Panc1 (cell line): ENCODE results near the gene VRK3. TPM values are rescaled to one million over a fixed set of nuclear protein-coding genes. Genes with fewer than 3 reads are reported as not detected.

Source experiments
- ATAC-seq: fragments of 200-7000 bp; cut with Tn5 transposase; 2 replicates; pipeline ENCODE4 v1.9.1; 2020; ENCODE audit warnings: mild to moderate bottlenecking, moderate library complexity
- BruUV-seq: library from RNA; stranded (reverse); fragments of 400-500 nt; replicated peaks from 2 replicates; lab custom pipeline; 2021; lab: Mats Ljungman, UMichigan
- CTCF ChIA-PET: fragments of 300-600 bp; sonication (Branson Sonifier 250); formaldehyde crosslinking; loops from one replicate; lab custom pipeline; 2022; ENCODE audit warnings: antibody characterized with exemption; lab: Charles Lee
- POLR2A ChIA-PET: fragments of 300-600 bp; sonication (Branson Sonifier 250); formaldehyde crosslinking; loops from one replicate; lab custom pipeline; 2022; ENCODE audit warnings: antibody characterized with exemption; lab: Charles Lee
- DNase-seq: peaks from one replicate; pipeline ENCODE4 v3.0.0-alpha.2; 2010; ENCODE audit warnings: low read depth, low spot score
- H3K27ac ChIP-seq: 2 replicates; pipeline ENCODE4 v1.5.1; 2011; ENCODE audit warnings: mild to moderate bottlenecking, low read length, inconsistent platforms
- H3K27me3 ChIP-seq: fragments of 200-500 bp; sonication (Bioruptor generic); 2 replicates; pipeline ENCODE4 v1.6.0; 2014; ENCODE audit warnings: low read length, inconsistent platforms; ENCODE audit not compliant: control insufficient read depth, insufficient read depth
- H3K36me3 ChIP-seq: fragments of 200-500 bp; sonication (Bioruptor generic); 2 replicates; pipeline ENCODE4 v1.5.1; 2014; ENCODE audit warnings: inconsistent platforms, mild to moderate bottlenecking, low read length, moderate library complexity; ENCODE audit not compliant: control insufficient read depth, insufficient read depth
- H3K4me1 ChIP-seq: 2 replicates; pipeline ENCODE4 v1.5.1; 2011; ENCODE audit warnings: inconsistent platforms, mild to moderate bottlenecking, low read length, moderate library complexity; ENCODE audit not compliant: control insufficient read depth, insufficient read depth
- H3K4me3 ChIP-seq, 2 experiments: 2 replicates each; pipeline ENCODE4 v1.5.1; 2011 to 2012; ENCODE audit warnings: low read depth in 2 of 2, low read length in 2 of 2, mild to moderate bottlenecking in 2 of 2, inconsistent platforms in 1 of 2, moderate library complexity in 1 of 2
- H3K9me3 ChIP-seq: fragments of 200-500 bp; sonication (Bioruptor generic); 2 replicates; pipeline ENCODE4 v1.5.1; 2014; ENCODE audit warnings: low read depth, mild to moderate bottlenecking, inconsistent platforms, low read length, moderate library complexity; ENCODE audit not compliant: control insufficient read depth, insufficient read depth
- CTCF ChIP-seq: fragments of 450-650 bp; IDR thresholded peaks from 2 replicates; pipeline ENCODE4 v1.5.1; 2017; ENCODE audit warnings: mild to moderate bottlenecking
- POLR2AphosphoS5 ChIP-seq: IDR thresholded peaks from 2 replicates; pipeline ENCODE4 v1.6.1; 2012; ENCODE audit warnings: mild to moderate bottlenecking, low read depth, low read length, moderate library complexity
- SIN3A ChIP-seq: IDR thresholded peaks from 2 replicates; pipeline ENCODE4 v1.6.1; 2012; ENCODE audit warnings: low read depth, mild to moderate bottlenecking, low read length, moderate library complexity, borderline replicate concordance; ENCODE audit not compliant: insufficient read depth
- TCF7L2 ChIP-seq: IDR thresholded peaks from 2 replicates; pipeline ENCODE4 v1.6.1; 2011; ENCODE audit warnings: mild to moderate bottlenecking, low read depth, low read length, inconsistent platforms
- in situ Hi-C: cut with HindIII; loops from 2 replicates; pipeline ENCODE4 v1.10.0; 2016; ENCODE audit warnings: low sequenced_read_pairs, low pct_unique_long_range_greater_than_20kb
- intact Hi-C: fragments of 100-400 bp; cut with micrococcal nuclease; formaldehyde crosslinking; loops from one replicate; pipeline ENCODE4 v1.10.0; 2022; ENCODE audit not compliant: unreplicated experiment
- total RNA-seq: library from RNA; stranded (reverse); gene quantifications from one replicate; pipeline ENCODE4 v1.2.1, GENCODE V29; 2021; ENCODE audit not compliant: unreplicated experiment
- TF ChIP-seq, protein P1 (sequence below), 2 experiments: IDR thresholded peaks; 2 replicates each; pipeline ENCODE4 v1.6.1; 2011 to 2012; ENCODE audit warnings: low read depth in 2 of 2, control low read depth in 1 of 2, low read length in 1 of 2, mild to moderate bottlenecking in 1 of 2, moderate library complexity in 1 of 2; ENCODE audit not compliant: insufficient read depth in 1 of 2

VRK3 gene
- total RNA-seq, 1 experiment from 2014 or later: 32.6 TPM

GRCh38 chr19:49999371-50000010, 25.7 kb downstream of the VRK3 start:
- in situ Hi-C loops (no loop called here), intact Hi-C loops (no loop called here)
- Histone ChIP-seq H3K27me3 (no peaks in the 10 kb centered on the region), H3K27ac (no peak overlapping the region), H3K4me1 (no peaks in the 10 kb centered on the region), H3K4me3 (no peak overlapping the region), H3K9me3 (no peaks in the 10 kb centered on the region), H3K36me3 (no peaks in the 10 kb centered on the region; the same call in 1 of the 2 replicates)
- ATAC-seq: no peak
- DNase-seq: no peak
- BruUV-seq: no TSS peak
- TF ChIP-seq SIN3A: no peak
- TF ChIP-seq, protein P1, sequence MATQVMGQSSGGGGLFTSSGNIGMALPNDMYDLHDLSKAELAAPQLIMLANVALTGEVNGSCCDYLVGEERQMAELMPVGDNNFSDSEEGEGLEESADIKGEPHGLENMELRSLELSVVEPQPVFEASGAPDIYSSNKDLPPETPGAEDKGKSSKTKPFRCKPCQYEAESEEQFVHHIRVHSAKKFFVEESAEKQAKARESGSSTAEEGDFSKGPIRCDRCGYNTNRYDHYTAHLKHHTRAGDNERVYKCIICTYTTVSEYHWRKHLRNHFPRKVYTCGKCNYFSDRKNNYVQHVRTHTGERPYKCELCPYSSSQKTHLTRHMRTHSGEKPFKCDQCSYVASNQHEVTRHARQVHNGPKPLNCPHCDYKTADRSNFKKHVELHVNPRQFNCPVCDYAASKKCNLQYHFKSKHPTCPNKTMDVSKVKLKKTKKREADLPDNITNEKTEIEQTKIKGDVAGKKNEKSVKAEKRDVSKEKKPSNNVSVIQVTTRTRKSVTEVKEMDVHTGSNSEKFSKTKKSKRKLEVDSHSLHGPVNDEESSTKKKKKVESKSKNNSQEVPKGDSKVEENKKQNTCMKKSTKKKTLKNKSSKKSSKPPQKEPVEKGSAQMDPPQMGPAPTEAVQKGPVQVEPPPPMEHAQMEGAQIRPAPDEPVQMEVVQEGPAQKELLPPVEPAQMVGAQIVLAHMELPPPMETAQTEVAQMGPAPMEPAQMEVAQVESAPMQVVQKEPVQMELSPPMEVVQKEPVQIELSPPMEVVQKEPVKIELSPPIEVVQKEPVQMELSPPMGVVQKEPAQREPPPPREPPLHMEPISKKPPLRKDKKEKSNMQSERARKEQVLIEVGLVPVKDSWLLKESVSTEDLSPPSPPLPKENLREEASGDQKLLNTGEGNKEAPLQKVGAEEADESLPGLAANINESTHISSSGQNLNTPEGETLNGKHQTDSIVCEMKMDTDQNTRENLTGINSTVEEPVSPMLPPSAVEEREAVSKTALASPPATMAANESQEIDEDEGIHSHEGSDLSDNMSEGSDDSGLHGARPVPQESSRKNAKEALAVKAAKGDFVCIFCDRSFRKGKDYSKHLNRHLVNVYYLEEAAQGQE (IDR thresholded peaks at IDR 0.05; ENCODE audit: insufficient read depth in 1 of 2, low read depth in 2 of 2, low read length in 1 of 2): no peak
- no peak for TF ChIP-seq CTCF
- TF ChIP-seq TCF7L2: no peak
- TF ChIP-seq POLR2AphosphoS5: no peak
- ChIA-PET CTCF (no interaction called here), POLR2A (no interaction called here)

- DNase-seq (no peak), ATAC-seq (peak; percentile 91)
- Histone ChIP-seq H3K4me1 (no peaks in the 10 kb centered on the region), H3K4me3 (no peak overlapping the region), H3K27me3 (no peaks in the 10 kb centered on the region), H3K9me3 (no peaks in the 10 kb centered on the region), H3K36me3 (no peaks in the 10 kb centered on the region), H3K27ac (no peak overlapping the region)
- BruUV-seq: no TSS peak
- in situ Hi-C loops: no loop called here
- TF ChIP-seq CTCF: no peak
- TF ChIP-seq POLR2AphosphoS5: no peak
- no peak for TF ChIP-seq TCF7L2
- TF ChIP-seq, protein P1 (IDR thresholded peaks at IDR 0.05; ENCODE audit: insufficient read depth in 1 of 2, low read depth in 2 of 2, low read length in 1 of 2): no peak
- TF ChIP-seq SIN3A: no peak
- intact Hi-C loops: no loop called here
- CTCF ChIA-PET: no interaction called here
- POLR2A ChIA-PET: no interaction called here
Observed at GRCh38 chr19:49997709-49998108, 27.5 kb downstream of the VRK3 start.
